Aorta (tissue), 5 donors: ENCODE data around the gene C6orf118. TPM values are rescaled to one million over a fixed set of nuclear protein-coding genes. Genes with fewer than 3 reads are reported as not detected.

Experiments
- ATAC-seq: fragments of 200-7000 bp; cut with Tn5 transposase; one replicate; pipeline ENCODE4 v1.9.1; 2022; ENCODE audit warnings: moderate library complexity; ENCODE audit not compliant: low FRiP score
- DNase-seq, 2 donors: peaks; one replicate each; pipeline ENCODE4 v3.0.0-alpha.2; 2020
- H3K27ac ChIP-seq, 2 donors: one replicate each; pipeline ENCODE4 v1.5.1; 2013; ENCODE audit warnings: low read length in 2 of 2, mild to moderate bottlenecking in 2 of 2, moderate library complexity in 2 of 2, control low read depth in 1 of 2, inconsistent platforms in 1 of 2, low read depth in 1 of 2
- H3K27me3 ChIP-seq, 2 donors: one replicate each; pipeline ENCODE4 v1.6.1; 2013; ENCODE audit warnings: control low read depth in 1 of 2, low read length in 1 of 2, mild to moderate bottlenecking in 1 of 2, moderate library complexity in 1 of 2; ENCODE audit not compliant: insufficient read depth in 2 of 2, control insufficient read depth in 1 of 2
- H3K36me3 ChIP-seq, 2 donors: one replicate each; pipeline ENCODE4 v1.6.1; 2013; ENCODE audit warnings: control low read depth in 1 of 2, low read length in 1 of 2, mild to moderate bottlenecking in 1 of 2; ENCODE audit not compliant: insufficient read depth in 2 of 2, control insufficient read depth in 1 of 2
- H3K4me1 ChIP-seq, 2 donors: one replicate each; pipeline ENCODE4 v1.6.1; 2013; ENCODE audit warnings: low read length in 2 of 2, control low read depth in 1 of 2, mild to moderate bottlenecking in 1 of 2, moderate library complexity in 1 of 2; ENCODE audit not compliant: insufficient read depth in 2 of 2, control insufficient read depth in 1 of 2
- H3K4me3 ChIP-seq, 2 donors: one replicate each; pipeline ENCODE4 v1.5.1; 2013; ENCODE audit warnings: low read length in 2 of 2, control low read depth in 1 of 2, mild to moderate bottlenecking in 1 of 2
- H3K9me3 ChIP-seq: one replicate; pipeline ENCODE4 v1.6.1; 2013; ENCODE audit warnings: mild to moderate bottlenecking, low read length; ENCODE audit not compliant: control insufficient read depth
- WGBS, 2 donors: extraction: QIAGEN DNeasy Blood & Tissue Kit; methylation state at CpG; one replicate each; pipeline ENCODE4 v1.1.7; 2013; 5-methylcytosine and 5-hydroxymethylcytosine counted together
- intact Hi-C, 2 donors: fragments of 100-400 bp; cut with DNase I; formaldehyde crosslinking; loops; one replicate each; pipeline versions ENCODE4 v1.14.2 to v1.15.0; 2022
- polyA plus RNA-seq, 2 donors: library from polyadenylated mRNA; stranded (reverse); fragments of 200-250 nt; gene quantifications; one replicate each; pipeline ENCODE4 v1.2.3, GENCODE V29; 2013
- total RNA-seq, 2 donors: library from RNA; stranded (reverse); fragmentation: NEBNext Ultra II Directional; extraction: Animal tissue kit (Norgen Biotek cat#: 25700); gene quantifications; one replicate each; pipeline ENCODE4 v1.2.1, GENCODE V29; 2021
- donor health status: healthy with polysubstance abuse.
- donor health status: Bipolar disorder and iron deficiency.
- donor health status: DM: no; HTN: no; CAD: no.
- donor health status: DM: no; HTN: no; CAD: no.
- donor health status: DM: yes; HTN: yes; CAD: no.

C6orf118 gene
- total and polyA plus RNA-seq, 4 donors: not detected

- DNase-seq (no peak), ATAC-seq (no peak)
- Histone ChIP-seq H3K27me3 (no peaks in the 10 kb centered on the region), H3K4me3 (no peak overlapping the region), H3K27ac (no peak overlapping the region), H3K9me3 (no peaks in the 10 kb centered on the region), H3K36me3 (no peaks in the 10 kb centered on the region), H3K4me1 (no peaks in the 10 kb centered on the region)
- intact Hi-C loops: no loop called here
- 55 to 56% methylated on average over 17 of the region's 17 CpGs for WGBS, 2 donors
Observed at GRCh38 chr6:165231581-165232561, 77.5 kb downstream of the C6orf118 start.

GRCh38 chr6:165231177-165231576 lies 78.2 kb downstream of the C6orf118 start:
- Histone ChIP-seq H3K27me3 (no peaks in the 10 kb centered on the region), H3K4me3 (no peak overlapping the region), H3K36me3 (no peaks in the 10 kb centered on the region), H3K27ac (no peak overlapping the region), H3K4me1 (no peaks in the 10 kb centered on the region), H3K9me3 (no peaks in the 10 kb centered on the region)
- DNase-seq: no peak
- intact Hi-C loops: no loop called here
- ATAC-seq: no peak
- WGBS, 2 donors: 67 to 73% methylated on average over 3 of the region's 3 CpGs
